Stimulated activated naive CD4-positive, alpha-beta T cell treated with Interleukin-2 at 50 U/mL for 16 hours (primary cell): ENCODE data around the gene EGR2.

ENCODE experiments used
- DNase-seq: peaks from one replicate; lab custom pipeline; 2025; lab: John Stamatoyannopoulos, UW

Gene EGR2

DNA sequence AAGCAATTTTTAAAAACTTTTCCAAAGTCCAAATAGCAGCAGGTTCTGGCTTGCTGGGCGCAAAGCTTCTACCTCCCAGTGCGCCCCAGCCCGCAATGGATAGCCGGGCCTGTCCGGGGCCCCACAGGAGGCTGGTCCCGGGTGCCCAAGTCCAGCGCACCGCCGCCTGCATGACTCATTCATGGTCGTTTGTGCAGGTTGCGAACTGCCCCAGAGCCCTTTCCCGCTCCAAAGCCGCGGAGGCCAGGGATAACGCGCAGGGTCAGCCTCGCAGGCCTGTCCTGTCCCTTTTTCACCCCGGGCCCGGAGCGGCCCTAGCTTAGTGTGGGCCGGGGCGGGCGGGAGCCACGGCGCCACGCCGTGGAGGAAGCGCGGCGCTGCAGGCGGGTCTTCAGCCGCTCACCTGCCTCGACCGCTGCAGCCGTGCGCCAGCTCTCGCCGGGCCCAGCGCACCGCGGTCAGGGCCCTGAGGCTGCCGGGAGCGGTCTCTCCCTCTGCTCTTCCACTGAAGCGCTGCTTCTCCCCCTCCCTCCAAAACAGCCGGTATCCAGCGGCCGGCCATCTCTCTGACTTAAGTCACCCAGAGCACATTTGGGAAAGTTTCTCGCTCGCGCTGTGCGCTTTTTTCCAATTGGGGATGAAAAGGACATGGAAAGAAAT is 1.7 kb upstream of the EGR2 start:
- peak; percentile 56 for DNase-seq

DNA sequence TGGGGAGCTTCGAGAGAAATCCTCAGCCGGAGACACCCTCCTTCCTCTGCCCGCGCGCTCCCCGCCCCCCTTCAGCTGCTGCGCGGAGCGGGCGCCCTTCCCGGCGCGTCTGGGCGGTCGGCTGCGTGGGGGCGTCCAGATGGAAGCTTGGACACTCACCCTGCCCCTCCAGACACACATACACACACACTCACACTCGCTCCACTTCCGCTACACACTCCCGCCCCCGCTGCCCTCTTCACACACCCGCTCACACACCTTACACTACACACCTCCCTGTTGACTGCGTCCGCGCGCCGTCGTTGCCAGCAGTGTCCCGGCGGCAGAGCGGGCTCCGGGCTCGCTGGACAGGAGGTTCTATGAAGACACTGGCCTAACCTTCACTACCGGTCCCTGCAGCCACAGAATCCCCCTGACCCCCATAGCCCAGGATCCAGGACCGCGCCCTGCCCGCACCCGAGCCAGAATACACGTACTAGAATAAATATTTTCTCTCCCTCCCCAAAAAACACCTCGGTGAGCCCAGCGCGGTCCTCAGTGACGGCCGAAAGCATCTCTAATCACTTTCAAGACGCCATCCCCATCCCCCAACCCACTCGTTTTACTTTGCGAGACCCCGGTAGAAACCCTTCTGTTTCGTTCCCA is 1.1 kb upstream of the EGR2 start:
- peak; percentile 76 for DNase-seq

DNA sequence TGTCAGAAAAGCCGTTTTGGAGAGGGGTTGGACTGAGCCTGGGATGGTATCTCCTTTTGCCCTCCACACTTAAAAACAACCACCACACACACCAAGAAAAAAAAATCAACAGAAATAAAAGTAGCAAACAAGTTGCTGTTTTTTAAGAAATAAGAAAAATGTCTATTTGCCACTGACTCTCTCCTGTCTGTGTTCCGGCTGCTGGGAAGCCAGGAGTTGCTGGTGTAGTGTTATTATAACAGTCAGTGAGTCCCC is 163 bp downstream of the EGR2 start:
- DNase-seq, result no peak

DNA sequence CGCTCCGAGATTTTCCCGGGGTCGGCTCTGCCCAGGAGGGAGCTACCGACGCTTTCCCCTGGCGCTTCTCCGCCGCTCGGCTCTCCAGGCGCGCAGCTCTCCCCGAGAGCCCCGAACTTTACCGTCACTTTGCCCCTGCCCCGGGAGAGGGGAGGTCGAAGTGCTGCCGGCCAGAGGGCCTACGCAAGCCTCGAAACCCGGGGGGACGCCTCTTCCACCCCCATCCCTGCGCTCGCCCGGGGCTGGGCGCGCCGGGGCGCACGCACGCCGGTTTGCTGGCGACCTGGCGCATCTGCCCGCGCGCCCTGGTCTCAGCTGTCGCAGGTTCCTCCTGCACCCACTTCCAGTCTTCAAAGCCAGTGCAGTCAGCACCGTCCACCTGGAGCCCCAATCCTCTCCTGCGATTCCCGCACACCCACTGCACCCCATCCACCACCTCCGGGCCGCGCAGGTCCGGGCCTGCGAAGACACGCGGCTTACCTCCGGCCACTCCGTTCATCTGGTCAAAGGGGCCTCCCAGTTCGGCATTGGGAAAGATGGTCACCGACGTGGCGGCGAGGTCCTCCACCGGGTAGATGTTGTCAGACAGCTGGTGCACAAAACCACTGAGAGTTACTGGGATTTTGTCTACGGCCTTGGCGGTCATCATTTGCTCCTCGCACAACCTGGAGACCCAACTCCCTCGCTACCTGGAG is 638 bp downstream of the EGR2 start:
- peak; percentile 37 for DNase-seq

DNA sequence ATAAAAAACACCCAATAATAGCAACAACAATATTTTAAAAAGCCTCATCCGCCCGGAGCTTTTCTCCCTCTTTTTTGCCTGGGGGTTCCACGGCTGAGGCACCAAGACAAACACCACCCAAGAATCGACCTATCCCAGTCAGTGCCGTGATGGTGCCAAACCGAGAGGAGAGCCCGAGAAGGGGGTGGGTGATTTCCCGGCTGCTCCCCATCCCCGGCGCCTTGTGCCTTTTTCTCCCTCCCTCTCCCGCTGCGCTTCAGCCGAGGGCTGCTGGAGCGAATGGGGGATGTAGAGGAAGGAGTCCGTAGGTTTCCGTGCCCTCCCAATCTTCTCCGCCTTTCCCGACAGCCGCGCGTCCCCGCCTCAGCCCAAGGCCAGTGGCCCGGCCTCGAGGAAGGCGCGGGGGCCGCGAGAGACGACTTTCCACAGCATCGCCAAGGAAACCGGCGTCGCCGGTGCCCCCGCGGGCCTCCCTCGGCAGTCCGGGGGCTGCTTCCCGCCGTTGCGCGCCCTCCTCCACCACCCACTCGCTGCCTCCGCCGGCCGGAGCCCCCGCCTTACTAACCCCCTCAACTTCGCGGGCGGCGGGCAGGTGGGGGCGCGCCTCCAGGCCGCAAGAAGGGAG is 1.3 kb downstream of the EGR2 start:
- DNase-seq, result peak; percentile 25

DNA sequence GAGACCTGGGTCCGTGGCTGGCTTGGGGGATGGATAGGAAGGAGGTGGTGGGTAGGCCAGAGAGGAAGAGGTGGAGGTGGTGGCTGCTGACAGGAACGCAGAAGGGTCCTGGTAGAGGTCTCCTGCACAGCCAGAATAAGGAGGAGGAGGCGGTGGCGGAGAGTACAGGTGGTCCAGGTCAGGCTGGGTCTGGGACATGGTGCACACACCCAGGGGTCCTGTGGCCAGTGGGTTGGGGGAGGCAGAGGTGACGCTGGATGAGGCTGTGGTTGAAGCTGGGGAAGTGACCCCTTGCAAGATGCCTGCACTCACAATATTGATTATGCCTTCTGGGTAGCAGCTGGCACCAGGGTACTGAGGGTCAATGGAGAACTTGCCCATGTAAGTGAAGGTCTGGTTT is 2.2 kb downstream of the EGR2 start:
- DNase-seq, result no peak

DNA sequence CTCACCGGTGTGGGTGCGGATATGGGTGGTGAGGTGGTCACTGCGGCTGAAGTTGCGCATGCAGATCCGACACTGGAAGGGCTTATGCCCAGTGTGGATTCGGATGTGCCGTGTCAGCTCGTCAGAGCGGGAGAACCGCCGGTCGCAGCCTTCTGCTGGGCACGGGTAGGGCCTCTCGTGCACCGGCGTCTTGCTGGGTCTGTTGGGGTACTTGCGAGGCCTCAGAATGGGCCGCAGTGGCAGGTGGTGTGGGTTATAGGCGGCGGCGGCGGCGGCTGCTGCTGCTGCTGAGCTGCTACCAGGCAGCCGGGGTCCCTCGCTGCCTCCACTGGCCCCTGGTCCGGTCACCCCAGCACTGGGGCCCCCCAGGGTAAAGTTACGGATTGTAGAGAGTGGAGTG is 2.7 kb downstream of the EGR2 start:
- DNase-seq, result no peak

DNA sequence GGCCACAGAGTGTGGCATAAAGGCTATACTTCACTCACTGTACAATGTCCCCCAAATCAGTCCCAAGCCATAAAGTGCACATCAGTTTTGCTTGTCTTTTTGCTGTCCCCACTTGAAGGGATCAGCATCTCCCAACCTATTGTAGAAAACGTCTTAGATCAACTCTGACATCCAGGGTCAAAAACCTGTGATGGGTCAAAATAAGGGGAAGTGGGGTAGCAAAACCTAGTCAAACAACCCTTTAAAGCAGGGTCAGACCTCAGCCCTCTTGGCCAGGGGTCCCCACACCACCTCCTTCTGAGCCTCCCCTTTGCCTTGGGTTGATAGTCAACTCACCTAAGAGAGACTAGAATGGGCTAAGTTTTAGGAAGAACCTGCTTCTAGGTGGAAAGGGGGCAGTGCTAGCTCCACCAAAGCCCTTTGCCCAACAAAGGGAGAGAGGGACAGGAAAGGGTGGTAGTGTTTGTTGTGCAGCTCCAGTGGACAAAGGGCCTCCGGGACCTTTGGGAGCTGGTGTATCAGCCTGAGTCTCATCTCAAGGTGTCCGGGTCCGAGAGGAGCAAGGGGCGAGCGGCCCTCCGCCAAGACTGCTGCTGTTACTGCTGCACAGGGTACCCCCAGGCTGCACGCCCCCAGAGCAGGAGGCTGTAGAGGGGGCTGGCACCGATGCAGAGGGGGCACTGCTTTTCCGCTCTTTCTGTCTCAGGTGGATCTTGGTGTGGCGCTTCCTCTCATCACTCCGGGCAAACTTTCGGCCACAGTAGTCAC is 3.3 kb downstream of the EGR2 start:
- no peak for DNase-seq

DNA sequence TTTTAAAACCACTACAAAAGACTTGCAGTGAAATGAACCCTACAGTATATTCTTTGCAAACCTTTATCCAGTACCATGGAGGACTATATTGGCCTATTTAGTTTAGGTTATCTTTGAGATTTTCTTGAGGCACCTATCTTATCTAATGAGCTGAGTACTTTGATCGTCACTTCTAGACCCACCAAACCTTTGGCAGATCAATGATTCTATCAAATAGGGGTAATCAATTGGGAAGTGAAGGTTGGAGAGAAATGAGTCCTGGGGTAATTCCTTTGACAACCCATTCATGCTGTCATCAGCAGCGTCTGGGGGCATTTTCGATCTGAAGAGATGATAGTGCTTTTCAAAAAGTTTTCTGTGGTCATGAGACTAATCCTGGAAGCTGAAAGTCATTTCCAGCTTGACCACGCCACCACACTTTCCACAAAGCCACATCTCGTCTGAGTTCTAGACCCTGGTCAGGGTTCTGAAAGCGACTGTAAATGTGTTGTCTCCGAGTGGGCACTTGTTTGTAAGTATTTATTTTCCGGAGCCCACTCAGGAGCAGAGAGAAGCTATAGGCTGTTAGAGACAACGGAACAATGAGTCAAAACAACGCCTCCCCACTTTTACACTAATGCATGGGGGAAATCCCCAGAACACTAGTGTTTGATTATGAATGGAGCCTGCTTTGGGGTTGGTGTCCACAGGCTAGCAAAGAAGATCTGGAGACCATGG is 4.8 kb downstream of the EGR2 start:
- peak; percentile 85 for DNase-seq

DNA sequence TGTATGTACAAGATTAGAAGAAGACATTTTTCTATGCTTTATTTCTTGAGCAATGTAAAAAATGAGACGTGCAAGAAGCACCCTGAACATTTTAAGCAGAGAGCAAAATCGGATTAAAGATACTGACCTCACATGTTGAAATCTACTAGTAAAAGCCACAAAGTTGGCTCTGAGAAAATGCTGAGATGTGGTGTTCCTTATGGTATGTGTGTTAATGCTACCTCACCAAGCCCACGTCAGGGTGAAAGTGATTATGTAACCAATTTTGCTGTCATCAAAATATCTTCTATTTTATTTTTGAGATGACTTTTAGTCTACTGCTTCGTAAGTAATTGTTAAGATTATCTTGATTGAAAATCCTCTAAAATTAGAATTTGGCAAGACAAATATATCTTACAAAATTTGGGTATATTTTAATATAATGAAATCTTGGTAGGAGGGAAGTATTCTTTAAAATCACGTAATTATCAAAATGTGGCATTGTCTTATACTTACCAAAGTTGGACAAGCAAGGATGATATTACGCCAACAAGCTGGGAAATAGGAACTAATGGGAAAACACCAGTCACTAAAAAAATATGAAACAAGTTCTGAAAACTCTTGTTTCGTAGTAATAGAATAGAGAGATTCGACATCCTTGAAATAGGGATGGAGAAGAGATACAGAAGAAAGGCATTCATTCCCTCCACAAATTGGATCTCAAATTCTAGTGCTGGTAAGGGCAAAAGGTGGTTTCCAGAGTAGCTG is 5.8 kb downstream of the EGR2 start:
- no peak for DNase-seq

DNA sequence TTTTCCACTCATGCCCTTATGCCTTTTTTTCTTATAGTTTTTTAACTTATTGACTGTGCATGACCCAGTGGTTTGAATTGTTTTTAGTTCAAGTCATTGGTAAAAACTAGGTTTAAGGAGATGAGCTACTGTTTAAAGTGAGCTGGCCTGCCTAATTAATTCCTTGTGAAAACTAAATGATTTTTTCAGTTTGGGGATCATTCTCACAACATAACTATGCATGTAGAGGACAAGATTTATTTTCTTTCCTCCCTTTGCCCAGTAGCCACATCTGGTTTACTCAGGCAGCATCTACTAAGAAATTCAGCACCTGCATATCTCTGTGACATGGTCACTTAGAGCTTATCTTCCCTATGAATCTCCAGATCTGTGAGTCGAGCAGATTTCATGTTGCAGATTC is 9.9 kb downstream of the EGR2 start:
- DNase-seq, result no peak

DNA sequence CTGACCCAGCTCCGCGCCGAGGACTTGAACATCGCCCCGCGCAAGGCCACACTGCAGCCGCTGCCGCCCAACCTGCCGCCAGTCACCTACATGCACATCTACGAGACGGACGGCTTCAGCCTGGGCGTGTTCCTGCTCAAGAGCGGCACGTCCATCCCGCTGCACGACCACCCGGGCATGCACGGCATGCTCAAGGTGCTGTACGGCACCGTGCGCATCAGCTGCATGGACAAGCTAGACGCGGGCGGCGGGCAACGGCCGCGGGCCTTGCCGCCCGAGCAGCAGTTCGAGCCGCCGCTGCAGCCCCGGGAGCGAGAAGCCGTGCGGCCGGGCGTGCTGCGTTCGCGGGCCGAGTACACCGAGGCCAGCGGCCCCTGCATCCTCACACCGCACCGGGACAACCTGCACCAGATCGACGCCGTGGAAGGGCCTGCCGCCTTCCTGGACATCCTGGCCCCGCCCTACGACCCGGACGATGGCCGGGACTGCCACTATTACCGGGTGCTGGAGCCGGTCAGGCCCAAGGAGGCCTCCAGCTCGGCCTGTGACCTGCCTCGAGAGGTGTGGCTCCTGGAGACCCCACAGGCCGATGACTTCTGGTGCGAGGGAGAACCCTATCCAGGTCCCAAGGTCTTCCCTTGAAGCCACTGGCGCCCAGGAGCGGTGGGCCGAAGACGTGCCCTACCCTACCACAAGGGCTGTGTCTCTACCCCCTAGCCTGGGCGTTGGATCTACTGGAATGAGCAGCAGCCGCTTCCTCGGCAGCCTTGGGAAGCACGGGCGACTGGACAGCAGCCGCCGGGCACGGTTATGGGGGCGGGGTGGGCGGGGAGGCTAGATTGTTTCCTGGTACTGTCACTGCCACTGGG is 10.7 kb downstream of the EGR2 start:
- DNase-seq, result no peak

DNA sequence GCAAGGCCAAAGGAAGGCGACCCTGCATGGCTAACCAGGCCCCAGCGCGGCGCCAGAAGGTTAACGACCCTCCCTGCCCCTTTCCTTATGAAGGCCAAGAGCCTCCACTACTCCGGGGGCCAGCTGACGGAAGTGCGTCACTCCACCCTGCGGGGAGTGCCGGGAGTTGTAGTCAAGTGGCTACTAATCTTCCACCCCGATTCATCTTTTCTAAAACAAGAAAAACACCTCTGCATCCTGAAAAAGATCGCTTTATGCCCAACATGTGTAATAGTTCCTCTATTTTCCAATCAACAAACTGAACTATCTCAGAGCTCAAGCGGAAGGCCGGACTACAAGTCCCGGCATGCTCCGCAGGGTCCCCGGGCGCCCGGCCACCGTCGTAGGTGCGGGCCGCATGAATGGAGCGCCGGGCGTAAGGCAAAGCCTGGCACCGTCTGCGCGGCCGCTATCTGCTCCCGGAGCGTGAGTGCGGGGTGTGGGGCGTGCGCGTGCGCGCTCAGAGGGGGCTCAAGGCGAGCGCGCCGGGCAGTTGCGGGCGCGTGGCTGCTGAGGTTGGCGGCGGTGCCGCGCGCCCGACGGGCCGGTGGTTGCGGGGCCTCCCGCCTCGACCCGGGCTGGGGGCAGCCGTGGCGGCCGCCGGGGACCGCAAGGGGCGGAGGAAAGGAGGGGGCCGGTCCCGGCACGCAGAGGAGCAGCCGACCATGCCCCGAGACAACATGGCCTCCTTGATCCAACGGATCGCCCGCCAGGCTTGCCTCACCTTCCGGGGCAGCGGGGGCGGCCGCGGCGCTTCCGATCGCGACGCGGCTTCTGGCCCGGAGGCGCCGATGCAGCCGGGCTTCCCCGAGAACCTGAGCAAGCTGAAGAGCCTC is 11.6 kb downstream of the EGR2 start, which contains the start of gene ADO:
Gene ADO, plus strand, starts transcription at position 365 of the 875 bp plus-strand sequence. Its CDS starts 340 bp downstream, at position 705.
- peak; percentile 74 for DNase-seq

DNA sequence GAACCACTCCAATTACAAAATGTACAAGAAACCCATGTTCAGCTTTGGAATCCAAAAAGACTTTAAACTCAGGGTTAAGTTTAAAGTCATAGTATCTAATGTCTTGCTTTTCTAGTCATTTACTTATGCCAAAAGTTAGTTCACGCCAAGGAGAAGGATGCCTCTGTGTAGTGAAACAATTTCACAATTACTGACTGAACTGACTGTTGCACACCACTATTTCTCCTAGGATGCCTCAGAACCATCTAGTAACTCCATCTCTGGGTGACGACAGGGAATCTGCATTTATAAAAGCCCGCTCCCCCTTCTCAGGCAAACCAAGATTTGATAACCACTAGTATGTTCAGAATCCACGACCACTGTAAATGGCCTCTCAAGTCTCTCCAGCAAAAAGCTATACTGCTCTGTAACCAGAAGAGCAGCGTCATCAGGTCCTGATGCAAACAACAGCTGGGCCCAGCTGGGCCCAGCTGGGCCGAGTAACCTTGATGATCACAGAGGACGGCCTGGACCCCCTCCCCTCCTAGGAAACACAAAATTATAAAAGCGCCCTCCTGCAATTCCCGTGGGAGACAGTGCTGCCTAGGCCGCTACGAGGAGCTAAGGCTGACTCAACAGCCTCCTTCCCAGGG is 12.3 kb downstream of the EGR2 start:
- no peak for DNase-seq

DNA sequence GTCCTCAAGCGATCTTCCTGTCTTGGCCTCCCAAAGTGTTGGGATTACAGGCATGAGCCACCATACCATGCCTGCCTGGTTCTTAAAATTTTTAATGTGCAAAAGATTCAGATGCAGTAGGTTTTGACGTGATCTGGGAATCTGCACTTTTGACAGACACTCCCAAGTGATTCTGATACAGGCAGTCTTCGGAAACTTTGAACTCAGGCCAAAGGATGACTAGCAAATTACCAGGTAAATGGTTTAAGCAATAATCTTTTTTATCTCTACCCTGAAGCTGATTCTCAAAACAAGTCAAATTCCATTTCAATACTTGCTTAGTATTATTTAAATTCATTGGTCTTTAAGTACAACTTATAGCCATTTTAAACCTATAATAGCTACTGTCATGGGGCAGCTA is 14.3 kb downstream of the EGR2 start:
- no peak for DNase-seq

DNA sequence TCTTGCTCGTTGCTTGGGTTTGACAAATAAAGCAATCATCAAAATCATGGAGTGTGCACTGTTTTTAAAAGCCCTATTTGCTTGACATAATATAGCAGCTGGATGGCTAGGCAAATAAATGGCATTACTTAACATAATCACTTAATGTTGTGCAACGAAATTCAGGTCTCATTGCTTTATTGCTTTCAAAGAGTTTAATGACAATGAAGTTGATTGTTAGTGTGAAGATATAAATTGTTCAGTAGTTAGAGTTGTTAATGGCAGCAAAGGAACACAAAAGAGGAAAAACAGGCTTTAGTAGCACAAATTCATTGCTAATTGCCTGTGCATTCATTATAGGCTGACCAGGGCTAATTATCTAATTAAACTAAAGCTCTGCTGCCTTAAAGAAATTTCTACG is 19.3 kb downstream of the EGR2 start:
- no peak for DNase-seq

DNA sequence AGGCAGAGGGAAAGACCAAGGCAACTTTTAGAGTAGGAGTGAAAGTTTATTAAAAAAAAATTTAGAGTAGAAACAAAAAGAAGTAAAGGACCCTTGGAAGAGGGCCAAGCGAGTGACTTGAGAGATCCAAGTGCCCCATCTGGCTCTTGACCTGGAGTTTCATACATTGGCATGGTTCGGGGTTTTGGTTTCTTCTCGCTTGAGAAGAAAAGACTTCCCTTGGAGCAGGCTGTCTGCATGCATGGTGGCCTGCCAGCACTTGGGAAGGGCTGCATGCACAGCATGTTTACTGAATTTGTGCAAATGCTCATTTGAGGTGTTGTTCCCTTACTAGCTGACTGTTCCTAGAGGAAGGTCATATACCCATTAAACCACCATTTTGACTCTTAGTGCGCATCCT is 20.4 kb downstream of the EGR2 start:
- no peak for DNase-seq

DNA sequence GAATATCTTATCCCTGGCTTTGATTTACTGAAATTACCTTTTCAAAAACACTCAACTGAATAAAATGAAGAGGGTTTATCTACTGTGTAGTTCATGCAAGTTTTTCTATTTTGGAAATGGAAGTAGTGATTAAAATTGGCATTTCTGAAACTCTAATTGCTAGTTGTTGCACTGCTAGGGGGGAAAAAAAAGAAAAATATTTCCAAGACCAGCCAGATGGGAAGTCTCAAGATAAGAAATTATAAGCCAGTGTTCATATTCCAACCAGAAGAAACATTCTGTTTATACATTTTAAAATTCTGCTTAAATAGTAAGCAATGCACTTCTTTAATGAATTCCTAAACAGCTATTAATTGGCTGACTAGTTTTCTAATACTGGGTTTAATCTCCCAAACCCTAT is 21.1 kb downstream of the EGR2 start:
- no peak for DNase-seq

DNA sequence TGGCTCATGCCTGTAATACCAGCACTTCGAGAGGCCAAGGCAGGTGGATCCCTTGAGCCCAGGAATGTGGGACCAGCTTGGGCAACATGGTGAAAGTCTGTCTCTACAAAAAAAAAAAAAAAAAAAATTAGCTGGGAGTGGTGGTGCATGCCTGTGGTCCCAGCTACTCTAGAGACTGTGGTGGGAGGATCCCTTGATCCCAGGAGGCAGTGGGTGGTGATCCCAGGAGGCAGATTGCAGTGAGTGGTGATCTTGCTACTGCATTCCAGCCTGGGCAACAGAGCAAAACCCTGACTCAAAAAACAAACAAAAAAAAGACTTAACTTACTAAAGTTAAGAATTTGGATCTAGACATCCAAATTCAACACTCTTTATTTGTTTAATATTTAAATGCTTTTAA is 21.9 kb downstream of the EGR2 start:
- no peak for DNase-seq
